Right lobe of liver (tissue), 4 donors: ENCODE measurements around the gene IGSF21.

Experiments used
- POLR2A ChIP-seq: fragments of 450-650 bp; IDR thresholded peaks from one replicate; pipeline ENCODE4 v1.6.1; 2017; ENCODE audit warnings: antibody characterized with exemption, mild to moderate bottlenecking
- TF ChIP-seq, protein P1 (sequence below), 4 donors: fragments of 200-600 bp in 3 of 4; fragments of 450-650 bp in 1 of 4; IDR thresholded peaks; one replicate each; pipeline versions ENCODE4 v1.5.1 to v1.8.0; 2016 to 2022; ENCODE audit warnings: antibody characterized with exemption in 4 of 4, mild to moderate bottlenecking in 2 of 4
- donor health status: DM: no; HTN: no; CAD: no.
- donor health status: DM: no; HTN: no; CAD: no.
- donor health status: DM: no; HTN: yes; CAD: no.

DNA sequence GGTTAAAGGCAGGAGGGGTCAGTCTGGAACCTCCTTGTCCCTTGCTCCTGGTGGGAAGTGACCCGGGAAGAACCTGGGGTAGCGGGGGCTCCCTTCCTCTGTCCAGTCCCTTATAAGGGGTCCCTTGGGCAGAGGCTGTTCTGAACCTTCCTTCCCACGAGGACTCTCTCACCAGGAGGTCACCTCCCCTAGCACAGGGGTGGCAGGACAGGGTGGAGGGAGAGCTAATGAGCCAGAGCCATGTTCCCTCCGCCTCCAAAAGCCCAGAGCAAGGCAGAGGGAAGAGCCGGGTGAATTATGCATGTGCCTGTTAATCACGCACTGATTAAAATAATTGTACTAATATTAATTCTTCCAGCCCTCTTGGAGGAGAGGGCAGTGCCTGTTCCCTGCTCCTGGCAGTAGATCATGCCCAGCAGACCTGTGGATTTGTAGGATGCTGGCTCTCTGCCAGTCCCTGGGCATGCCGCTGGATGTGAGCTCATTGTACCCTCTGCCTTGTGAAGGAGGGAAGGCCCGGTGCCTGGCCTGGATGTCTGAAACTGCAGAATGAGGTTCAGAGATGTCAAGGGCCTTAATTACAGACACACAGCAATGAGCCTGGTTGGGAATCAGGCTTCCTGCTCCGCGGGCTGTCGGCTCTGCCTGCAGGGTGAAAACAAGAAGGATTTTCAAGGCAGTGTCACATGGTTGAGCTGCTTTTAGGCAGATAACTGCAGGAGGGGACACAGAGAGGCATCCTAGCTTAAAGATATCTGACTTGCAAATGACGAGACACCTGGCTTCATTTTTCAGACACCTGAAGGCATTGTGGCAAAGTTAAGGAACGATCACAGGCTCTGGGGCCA, 68.2 kb downstream of the IGSF21 start:
- TF ChIP-seq, protein P1, sequence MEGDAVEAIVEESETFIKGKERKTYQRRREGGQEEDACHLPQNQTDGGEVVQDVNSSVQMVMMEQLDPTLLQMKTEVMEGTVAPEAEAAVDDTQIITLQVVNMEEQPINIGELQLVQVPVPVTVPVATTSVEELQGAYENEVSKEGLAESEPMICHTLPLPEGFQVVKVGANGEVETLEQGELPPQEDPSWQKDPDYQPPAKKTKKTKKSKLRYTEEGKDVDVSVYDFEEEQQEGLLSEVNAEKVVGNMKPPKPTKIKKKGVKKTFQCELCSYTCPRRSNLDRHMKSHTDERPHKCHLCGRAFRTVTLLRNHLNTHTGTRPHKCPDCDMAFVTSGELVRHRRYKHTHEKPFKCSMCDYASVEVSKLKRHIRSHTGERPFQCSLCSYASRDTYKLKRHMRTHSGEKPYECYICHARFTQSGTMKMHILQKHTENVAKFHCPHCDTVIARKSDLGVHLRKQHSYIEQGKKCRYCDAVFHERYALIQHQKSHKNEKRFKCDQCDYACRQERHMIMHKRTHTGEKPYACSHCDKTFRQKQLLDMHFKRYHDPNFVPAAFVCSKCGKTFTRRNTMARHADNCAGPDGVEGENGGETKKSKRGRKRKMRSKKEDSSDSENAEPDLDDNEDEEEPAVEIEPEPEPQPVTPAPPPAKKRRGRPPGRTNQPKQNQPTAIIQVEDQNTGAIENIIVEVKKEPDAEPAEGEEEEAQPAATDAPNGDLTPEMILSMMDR (IDR thresholded peaks at IDR 0.05): no peak
- no peak for TF ChIP-seq POLR2A
